Peyer's patch (tissue), 4 donors: Measurements from ENCODE around the gene LBHD2. TPM values are rescaled to one million over a fixed set of nuclear protein-coding genes. Genes with fewer than 3 reads are reported as not detected.

Source experiments
- DNase-seq, 3 donors: peaks; one replicate each; pipeline ENCODE4 v3.0.0-alpha.2; 2017 to 2019
- H3K27ac ChIP-seq, 4 donors: fragments of 200-600 bp; sonication (generic); one replicate each; pipeline ENCODE4 v1.5.1; 2016 to 2019
- H3K27me3 ChIP-seq, 2 donors: fragments of 200-600 bp; sonication (generic); one replicate each; pipeline ENCODE4 v1.5.1; 2019
- H3K36me3 ChIP-seq, 3 donors: fragments of 200-600 bp; sonication (generic); one replicate each; pipeline ENCODE4 v1.5.1; 2016 to 2019
- H3K4me1 ChIP-seq, 4 donors: fragments of 200-600 bp; sonication (generic); one replicate each; pipeline ENCODE4 v1.5.1; 2016 to 2019
- H3K4me3 ChIP-seq, 4 donors: fragments of 200-600 bp; sonication (generic); 1 replicate in 3 of 4; 2 replicates in 1 of 4; pipeline ENCODE4 v1.5.1; 2016 to 2019; ENCODE audit warnings: mild to moderate bottlenecking in 1 of 4
- H3K9me3 ChIP-seq, 4 donors: fragments of 200-600 bp; sonication (generic); one replicate each; pipeline ENCODE4 v1.5.1; 2016 to 2019; ENCODE audit warnings: mild to moderate bottlenecking in 1 of 4
- POLR2A ChIP-seq, 2 donors: fragments of 450-650 bp; IDR thresholded peaks; one replicate each; pipeline ENCODE4 v1.5.1; 2017; ENCODE audit warnings: antibody characterized with exemption in 2 of 2, mild to moderate bottlenecking in 2 of 2, moderate library complexity in 2 of 2
- total RNA-seq, 4 donors: library from RNA; depleted of rRNA; stranded (reverse); fragments of >200 nt; gene quantifications; one replicate each; pipeline ENCODE4 v1.1.0, GENCODE V29; 2016
- TF ChIP-seq, protein P1 (sequence below), 6 experiments: fragments of 450-650 bp in 4 of 6; fragments of 200-600 bp in 2 of 6; sonication (generic) in 1 of 6; IDR thresholded peaks; one replicate each; pipeline ENCODE4 v1.5.1; 2017 to 2019; ENCODE audit warnings: antibody characterized with exemption in 6 of 6, mild to moderate bottlenecking in 3 of 6, moderate library complexity in 1 of 6

LBHD2 gene
- total RNA-seq, 4 donors from 2014 or later = not detected

DNA sequence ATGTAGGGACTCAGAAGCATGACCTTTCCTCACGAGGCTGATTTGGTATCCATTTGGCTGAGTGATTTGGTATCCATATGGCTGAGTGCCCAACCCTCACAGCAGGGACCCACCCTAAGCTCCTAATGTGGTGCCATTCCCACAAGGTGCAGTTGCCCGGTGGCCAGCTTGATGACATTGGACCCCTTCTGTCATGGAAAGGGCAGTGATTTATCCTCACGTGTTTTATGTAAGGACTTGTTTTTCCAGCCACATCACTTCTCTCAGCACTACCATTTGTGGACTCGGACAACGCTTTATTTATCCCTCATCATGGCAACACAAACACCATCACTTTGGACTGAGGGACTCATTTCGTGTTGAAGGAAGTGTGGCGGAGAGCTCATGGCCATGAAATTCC, 18.1 kb upstream of the LBHD2 start:
- Histone ChIP-seq H3K36me3 (no peaks in the 10 kb centered on the region), H3K9me3 (no peaks in the 10 kb centered on the region), H3K27me3 (no peaks in the 10 kb centered on the region), H3K27ac (peak overlapping the region in 1 of 4 donors; percentile 89), H3K4me1 (peaks cover 0 to 18% (median 3%) of the 10 kb centered on the region in 4 donors), H3K4me3 (no peak overlapping the region)
- peak in 1 of 3 donors; percentile 19 for DNase-seq
- TF ChIP-seq, protein P1, sequence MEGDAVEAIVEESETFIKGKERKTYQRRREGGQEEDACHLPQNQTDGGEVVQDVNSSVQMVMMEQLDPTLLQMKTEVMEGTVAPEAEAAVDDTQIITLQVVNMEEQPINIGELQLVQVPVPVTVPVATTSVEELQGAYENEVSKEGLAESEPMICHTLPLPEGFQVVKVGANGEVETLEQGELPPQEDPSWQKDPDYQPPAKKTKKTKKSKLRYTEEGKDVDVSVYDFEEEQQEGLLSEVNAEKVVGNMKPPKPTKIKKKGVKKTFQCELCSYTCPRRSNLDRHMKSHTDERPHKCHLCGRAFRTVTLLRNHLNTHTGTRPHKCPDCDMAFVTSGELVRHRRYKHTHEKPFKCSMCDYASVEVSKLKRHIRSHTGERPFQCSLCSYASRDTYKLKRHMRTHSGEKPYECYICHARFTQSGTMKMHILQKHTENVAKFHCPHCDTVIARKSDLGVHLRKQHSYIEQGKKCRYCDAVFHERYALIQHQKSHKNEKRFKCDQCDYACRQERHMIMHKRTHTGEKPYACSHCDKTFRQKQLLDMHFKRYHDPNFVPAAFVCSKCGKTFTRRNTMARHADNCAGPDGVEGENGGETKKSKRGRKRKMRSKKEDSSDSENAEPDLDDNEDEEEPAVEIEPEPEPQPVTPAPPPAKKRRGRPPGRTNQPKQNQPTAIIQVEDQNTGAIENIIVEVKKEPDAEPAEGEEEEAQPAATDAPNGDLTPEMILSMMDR (IDR thresholded peaks at IDR 0.05) = no peak
- no peak for TF ChIP-seq POLR2A (IDR thresholded peaks at IDR 0.05)

DNA sequence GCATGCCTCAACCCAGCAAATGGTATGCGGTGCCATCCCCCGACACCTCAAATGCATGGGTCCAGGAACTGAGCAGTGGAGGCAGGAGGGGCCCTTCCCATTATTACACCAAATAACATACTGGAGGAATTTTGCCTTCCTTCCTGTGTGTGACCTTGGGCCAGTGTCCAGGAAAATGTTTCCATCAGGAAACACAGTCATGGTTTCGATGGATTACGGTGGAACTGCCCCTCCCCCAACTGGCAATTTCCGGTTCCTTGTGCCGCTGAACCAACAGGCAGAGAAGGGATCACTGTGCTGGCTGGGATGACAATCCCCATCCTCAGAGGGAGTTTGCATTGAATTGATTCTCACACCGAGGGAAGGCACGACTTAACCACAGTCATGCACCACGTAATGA, 17.6 kb upstream of the LBHD2 start:
- no peaks in the 10 kb centered on the region for H3K36me3 ChIP-seq
- H3K4me1 ChIP-seq = peaks cover 0 to 19% (median 3%) of the 10 kb centered on the region in 4 donors
- no peaks in the 10 kb centered on the region for H3K27me3 ChIP-seq
- peak overlapping the region in 3 of 4 donors; percentile 59 to 89 (median 86) for H3K27ac ChIP-seq
- peak in 1 of 3 donors; percentile 31 for DNase-seq
- TF ChIP-seq, protein P1 (IDR thresholded peaks at IDR 0.05) = no peak
- no peak for TF ChIP-seq POLR2A (IDR thresholded peaks at IDR 0.05)
- no peak overlapping the region for H3K4me3 ChIP-seq
- no peaks in the 10 kb centered on the region for H3K9me3 ChIP-seq

DNA sequence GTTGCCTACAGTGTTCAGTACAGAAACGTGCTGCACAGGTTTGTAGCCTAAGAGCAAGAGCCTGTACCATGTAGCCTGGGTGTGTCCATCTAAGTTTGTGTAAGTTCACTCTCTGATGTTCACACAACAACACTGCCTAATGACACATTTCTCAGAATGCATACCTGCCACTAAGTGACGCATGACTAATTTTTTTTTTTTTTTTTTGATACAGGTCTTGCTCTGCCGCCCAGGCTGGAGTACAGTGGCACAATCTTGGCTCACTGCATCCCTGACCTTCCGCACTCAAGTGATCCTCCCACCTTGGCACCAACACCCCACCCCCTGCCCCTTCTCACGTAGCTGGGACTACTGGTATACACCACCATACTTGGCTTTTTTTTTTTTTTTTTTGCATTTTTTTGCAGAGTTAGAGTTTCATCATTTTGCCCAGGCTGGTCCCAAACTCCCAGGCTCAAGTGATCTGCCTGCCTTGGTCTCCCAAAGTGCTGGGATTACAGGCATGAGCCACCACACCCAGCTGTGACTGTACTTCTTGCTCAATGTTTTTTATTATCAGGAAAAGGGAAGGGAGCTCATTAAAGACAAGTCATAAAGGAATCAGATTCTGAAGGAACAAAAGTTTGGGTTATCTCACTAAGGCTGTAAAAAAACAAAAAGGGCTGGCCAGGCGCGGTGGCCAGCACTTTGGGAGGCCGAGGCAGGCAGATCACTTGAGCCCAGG, 16.6 kb upstream of the LBHD2 start:
- Histone ChIP-seq H3K27ac (peak overlapping the region in 3 of 4 donors; percentile 59 to 89 (median 86)), H3K9me3 (no peaks in the 10 kb centered on the region), H3K36me3 (no peaks in the 10 kb centered on the region), H3K4me3 (no peak overlapping the region), H3K27me3 (no peaks in the 10 kb centered on the region), H3K4me1 (peaks cover 0 to 29% (median 4%) of the 10 kb centered on the region in 4 donors)
- TF ChIP-seq, protein P1 (IDR thresholded peaks at IDR 0.05) = peak in 3 of 6 experiments; percentile 29 to 30 (median 29)
- TF ChIP-seq POLR2A (IDR thresholded peaks at IDR 0.05) = no peak
- peak in 2 of 3 donors; percentile 73 to 74 for DNase-seq

DNA sequence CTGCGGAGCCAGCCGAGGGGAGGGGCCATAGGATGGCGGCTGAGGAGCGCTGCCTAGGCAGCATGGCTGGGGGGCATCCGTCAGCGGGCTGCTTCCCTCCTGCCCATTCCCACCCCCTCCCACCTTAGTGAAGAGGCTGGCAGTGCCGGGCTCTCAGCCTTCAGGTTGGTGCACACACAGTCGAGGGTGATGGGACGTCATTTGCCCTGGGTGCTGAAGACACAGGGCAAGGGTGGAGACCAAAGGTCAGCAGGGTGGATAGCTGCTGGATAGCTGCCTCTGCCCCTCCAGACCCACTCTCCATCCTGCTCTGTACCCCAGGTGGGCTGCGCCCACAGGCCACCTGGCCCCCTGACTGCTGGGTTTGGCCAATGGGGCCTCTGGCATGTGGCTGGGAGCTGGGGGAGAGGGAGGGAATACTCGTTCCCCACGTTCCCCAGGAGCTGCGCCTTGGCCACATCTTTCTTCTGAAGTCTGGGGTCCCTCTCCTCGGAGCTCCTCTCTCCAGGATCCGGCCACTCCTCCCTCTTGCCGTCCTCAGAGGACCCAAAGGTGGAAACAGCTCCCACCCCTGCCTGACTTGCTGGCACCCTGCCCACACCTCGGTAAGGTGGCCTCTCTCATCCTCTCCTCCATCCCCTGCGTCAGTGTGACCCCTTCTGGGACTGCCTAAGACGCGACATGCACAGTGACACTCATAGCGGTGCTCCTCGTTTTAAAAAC, 15.5 kb upstream of the LBHD2 start:
- H3K27ac ChIP-seq = peak overlapping the region in 3 of 4 donors; percentile 59 to 89 (median 86)
- H3K4me1 ChIP-seq = peaks cover 0 to 41% (median 6%) of the 10 kb centered on the region in 4 donors
- H3K9me3 ChIP-seq = no peaks in the 10 kb centered on the region
- H3K4me3 ChIP-seq = peak overlapping the region in 1 of 4 donors; percentile 5
- TF ChIP-seq, protein P1 (IDR thresholded peaks at IDR 0.05) = no peak
- no peak for TF ChIP-seq POLR2A (IDR thresholded peaks at IDR 0.05)
- peak in 2 of 3 donors; percentile 70 to 76 for DNase-seq
- H3K36me3 ChIP-seq = no peaks in the 10 kb centered on the region
- no peaks in the 10 kb centered on the region for H3K27me3 ChIP-seq

- H3K4me1 ChIP-seq = peaks cover 5 to 59% (median 9%) of the 10 kb centered on the region in 4 donors
- peak in 1 of 3 donors; percentile 34 for DNase-seq
- TF ChIP-seq, protein P1 (IDR thresholded peaks at IDR 0.05) = no peak
- TF ChIP-seq POLR2A (IDR thresholded peaks at IDR 0.05) = no peak
- H3K36me3 ChIP-seq = no peaks in the 10 kb centered on the region
- H3K4me3 ChIP-seq = no peak overlapping the region
- no peaks in the 10 kb centered on the region for H3K9me3 ChIP-seq
- no peak overlapping the region for H3K27ac ChIP-seq
- no peaks in the 10 kb centered on the region for H3K27me3 ChIP-seq
Measured at GRCh38 chr14:103070263-103070885, 13.6 kb upstream of the LBHD2 start.
